Activated CD4-positive, alpha-beta T cell treated with anti-CD3 and anti-CD28 coated beads, Interleukin-2, Interleukin-4, amounts not matched to agents 100 ng/mL and 50 ng/mL, durations not matched to agents 16 hours and 8 hours (primary cell): Measurements from ENCODE around the gene SYNPR.

ENCODE experiments used
- DNase-seq: peaks from one replicate; pipeline ENCODE4 v3.0.0-alpha.2; 2020; ENCODE audit warnings: low spot score

SYNPR gene

DNA sequence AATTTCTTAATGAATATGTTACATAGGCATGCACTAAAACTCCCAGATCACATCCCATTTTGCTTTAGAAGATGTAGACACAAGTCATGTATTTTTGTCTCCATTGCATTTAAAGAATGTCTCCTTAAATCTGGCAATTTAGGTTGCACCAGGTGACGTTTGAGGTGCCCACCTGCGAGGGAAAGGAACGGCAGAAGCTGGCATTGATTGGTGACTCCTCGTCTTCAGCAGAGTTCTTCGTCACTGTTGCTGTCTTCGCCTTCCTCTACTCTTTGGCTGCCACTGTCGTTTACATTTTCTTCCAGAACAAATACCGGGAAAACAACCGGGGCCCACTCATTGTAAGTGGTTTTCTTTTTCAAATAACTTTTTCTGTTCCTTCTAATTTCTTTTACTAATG lies 278.3 kb downstream of the SYNPR start:
- no peak for DNase-seq

GRCh38 chr3:63557912-63558311 lies 279.8 kb downstream of the SYNPR start:
- DNase-seq: no peak

GRCh38 chr3:63559884-63560283 lies 281.8 kb downstream of the SYNPR start:
- no peak for DNase-seq

- DNase-seq: no peak
Observed at GRCh38 chr3:63561879-63562278, 283.8 kb downstream of the SYNPR start.

DNA sequence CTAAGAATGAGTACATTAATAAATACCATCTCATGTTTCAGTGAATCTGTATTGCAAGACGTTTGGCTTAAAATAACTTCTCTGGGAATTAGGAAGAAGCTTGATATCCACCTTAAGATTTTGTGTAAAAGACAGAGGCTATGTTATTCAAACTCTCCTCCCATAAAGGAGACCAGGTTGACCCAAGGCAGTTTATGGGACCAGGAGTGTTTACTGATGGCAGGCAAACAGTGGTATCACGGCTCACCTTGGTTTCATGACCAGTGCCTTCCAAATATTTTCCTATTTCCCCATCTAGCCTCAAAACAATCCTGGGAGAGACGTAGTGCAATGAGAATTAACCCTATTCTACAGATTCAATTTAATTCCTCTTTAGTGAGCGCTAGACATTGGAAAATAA lies 284.2 kb downstream of the SYNPR start:
- DNase-seq: no peak

- no peak for DNase-seq
Observed at GRCh38 chr3:63563572-63563971, 285.5 kb downstream of the SYNPR start.

GRCh38 chr3:63565220-63565619 lies 287.1 kb downstream of the SYNPR start:
- DNase-seq: no peak

DNA sequence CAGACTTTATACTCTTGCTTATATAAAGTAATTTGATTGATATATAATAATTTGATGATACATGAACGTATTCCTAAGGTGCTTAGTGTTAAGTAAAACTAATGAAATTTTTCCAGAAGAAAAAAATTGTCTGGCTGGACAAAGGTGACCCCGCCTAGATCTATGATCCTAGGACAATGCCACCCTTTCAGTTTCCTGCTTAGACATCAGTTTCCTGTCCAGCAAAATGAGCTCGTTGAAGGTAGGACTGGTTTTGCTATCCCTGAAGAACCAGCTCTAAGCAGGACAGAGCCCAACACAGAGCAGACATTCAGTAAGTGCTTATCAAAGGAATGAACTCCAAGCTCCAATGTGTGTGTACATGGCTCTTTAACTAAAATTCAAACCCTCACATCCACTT lies 293.6 kb downstream of the SYNPR start:
- no peak for DNase-seq

- no peak for DNase-seq
Observed at GRCh38 chr3:63576846-63577245, 298.7 kb downstream of the SYNPR start.

GRCh38 chr3:63578858-63579257 lies 300.8 kb downstream of the SYNPR start:
- DNase-seq: no peak

DNA sequence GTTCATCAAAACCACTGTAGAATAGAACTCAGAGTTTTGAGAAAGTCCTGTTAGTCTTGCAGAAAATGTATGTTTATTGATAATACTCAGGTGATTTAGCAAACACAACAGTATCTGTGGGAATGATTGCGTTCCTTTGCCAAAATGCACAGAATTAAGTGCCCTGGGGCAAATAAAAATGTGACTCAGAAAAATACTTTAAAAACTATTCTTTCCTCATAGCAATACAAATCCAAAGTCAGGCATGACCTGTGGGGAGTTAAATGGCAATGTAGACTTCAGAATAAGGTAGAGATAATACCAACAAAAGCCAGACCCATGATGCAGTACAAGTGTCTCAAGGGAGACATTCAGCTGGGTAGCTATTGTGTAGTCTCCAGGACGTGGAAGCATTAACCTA lies 302.0 kb downstream of the SYNPR start:
- DNase-seq: no peak

GRCh38 chr3:63582943-63583500 lies 304.9 kb downstream of the SYNPR start:
- DNase-seq: no peak

- no peak for DNase-seq
Observed at GRCh38 chr3:63584681-63585080, 306.6 kb downstream of the SYNPR start.

- DNase-seq: no peak
Observed at GRCh38 chr3:63585927-63586326, 307.8 kb downstream of the SYNPR start.

DNA sequence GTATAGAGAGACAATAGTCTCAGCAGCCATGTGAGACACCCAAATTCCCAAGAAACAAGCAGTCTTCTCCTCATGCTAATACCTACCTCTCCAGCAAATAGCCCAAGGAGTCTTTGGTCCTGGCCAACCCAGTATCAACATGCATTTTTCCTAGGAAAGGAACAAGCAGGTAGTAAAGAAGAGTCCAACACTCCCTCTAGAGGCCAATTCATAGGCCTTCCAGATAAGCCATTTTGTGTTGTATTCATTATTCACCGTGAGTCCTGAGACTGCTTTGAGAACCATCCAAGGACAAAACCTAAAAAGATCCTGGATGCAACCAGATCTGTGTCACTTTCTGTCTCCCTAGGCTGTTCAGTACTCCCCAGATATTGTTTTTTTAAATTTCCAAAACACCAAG lies 310.8 kb downstream of the SYNPR start:
- no peak for DNase-seq

GRCh38 chr3:63593779-63594178 lies 315.7 kb downstream of the SYNPR start:
- no peak for DNase-seq

DNA sequence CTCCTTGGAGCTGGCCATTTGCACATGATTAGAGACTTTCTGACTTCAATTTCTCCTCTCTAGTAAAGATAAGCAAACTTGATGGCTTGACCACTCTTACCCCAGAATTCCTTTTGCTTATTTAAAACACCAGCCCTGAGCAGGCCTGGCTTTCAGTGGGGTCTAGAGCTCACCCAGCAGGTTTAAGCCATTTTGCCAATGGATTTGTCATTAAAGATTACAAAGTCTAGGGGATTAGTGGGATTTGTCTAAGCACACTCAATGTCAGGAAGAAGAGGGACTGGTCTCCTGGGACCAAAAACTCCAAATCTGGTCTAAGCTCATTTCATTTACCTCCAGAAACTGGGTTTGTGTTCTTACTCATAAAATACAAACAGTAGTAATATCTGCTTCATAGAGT lies 317.1 kb downstream of the SYNPR start:
- no peak for DNase-seq

DNA sequence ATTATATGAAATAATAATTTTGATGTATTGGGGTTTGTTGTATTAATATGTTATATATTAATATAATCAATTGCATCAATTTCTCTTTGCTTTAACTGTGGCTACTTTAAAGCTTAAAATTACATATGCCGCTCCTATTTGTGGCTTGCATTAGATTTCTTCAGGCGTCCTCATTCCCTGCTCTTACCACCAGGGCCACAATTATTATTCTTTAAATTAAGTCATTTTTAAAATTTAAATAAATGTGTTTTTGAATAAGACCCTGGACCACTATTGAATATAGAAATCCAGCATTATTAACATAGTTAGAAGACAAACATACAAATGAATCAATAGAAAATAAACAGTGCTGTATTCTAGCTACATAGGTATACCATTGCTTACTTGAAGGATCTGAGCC lies 318.9 kb downstream of the SYNPR start:
- no peak for DNase-seq

GRCh38 chr3:63607716-63608115 lies 329.6 kb downstream of the SYNPR start:
- no peak for DNase-seq

DNA sequence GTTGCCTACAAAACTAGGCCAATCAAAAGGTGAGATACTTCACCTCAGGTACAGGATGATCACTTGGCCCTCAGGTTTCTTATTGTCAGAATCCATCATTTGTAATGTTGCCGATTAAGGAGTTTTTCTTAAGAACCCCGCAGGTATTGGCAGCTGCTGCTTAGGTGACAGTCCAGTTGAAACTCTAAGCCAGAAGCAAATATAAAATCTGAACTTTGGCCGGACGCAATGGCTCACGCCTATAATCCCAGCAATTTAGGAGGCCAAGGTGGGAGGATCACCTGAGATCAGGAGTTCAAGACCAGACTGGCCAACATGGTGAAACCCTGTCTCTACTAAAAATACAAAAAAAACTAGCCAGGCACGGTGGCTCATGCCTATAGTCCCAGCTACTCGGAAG lies 331.3 kb downstream of the SYNPR start:
- DNase-seq: no peak

GRCh38 chr3:63609834-63610233 lies 331.7 kb downstream of the SYNPR start:
- no peak for DNase-seq

DNA sequence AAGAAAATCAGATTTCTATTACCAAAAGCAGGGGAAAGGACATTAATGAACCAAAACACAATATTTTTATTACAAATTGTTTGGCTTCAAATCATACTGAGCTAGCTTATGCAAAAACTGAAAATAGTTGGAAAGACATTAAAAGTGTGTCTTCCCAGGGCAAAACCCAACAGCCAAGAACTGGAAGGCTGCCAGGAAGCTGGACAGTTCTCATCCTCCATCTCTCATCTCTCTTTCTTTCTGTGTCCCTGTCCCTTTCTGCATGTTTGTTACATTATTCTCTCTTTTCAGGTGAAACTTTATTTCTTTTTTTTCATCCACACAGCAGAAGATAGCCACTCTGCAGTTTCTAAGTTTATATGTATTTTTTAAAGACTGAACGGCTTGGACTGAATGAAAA lies 333.3 kb downstream of the SYNPR start:
- DNase-seq: no peak

DNA sequence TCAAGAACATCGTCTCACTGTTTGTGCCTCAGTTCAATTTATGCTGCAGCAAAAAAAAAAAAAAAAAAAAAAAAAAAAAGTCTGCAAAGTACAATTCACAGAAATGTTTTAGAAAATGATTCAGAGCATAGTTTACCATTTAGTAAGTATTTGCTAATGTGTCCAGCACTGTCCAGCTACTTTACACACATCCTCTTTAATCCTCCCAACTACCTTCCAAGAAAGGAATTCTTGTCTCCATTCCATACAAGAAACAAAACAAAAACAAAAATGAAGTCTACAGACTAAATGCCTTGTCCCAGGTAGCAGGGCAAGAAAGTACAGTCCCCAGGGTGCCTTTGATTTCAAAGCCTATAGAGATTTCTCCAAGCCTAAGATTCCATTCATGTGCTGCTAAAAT lies 335.5 kb downstream of the SYNPR start:
- DNase-seq: no peak

- DNase-seq: no peak
Observed at GRCh38 chr3:63617391-63617790, 339.3 kb downstream of the SYNPR start.
